BJ (cell line): ENCODE measurements around the gene EPB41L2. TPM values are rescaled to one million over a fixed set of nuclear protein-coding genes. Genes with fewer than 3 reads are reported as not detected.
"Not testable (repeated sequence)": the region's sequence is repeated elsewhere in the genome, so short reads cannot be mapped to it uniquely, and the experiment has no call there.

Experiments used
- CTCF ChIA-PET: fragments of 350-600 bp; formaldehyde crosslinking; extraction: SDS; loops from one replicate; lab custom pipeline; 2021; ENCODE audit warnings: antibody characterized with exemption, inconsistent platforms; lab: Yijun Ruan, JAX
- POLR2A ChIA-PET: fragments of 300-600 bp; sonication (Branson Sonifier 250); formaldehyde crosslinking; extraction: SDS; loops from one replicate; lab custom pipeline; 2021; ENCODE audit warnings: antibody characterized with exemption; lab: Charles Lee
- DNase-seq: peaks from one replicate; pipeline ENCODE4 v3.0.0-alpha.2; 2011; ENCODE audit warnings: low read depth
- H3K27me3 ChIP-seq: 2 replicates; pipeline ENCODE4 v1.6.0; 2011; ENCODE audit warnings: low read length; ENCODE audit not compliant: control insufficient read depth, insufficient read depth
- H3K36me3 ChIP-seq: 2 replicates; pipeline ENCODE4 v1.5.1; 2011; ENCODE audit warnings: low read length; ENCODE audit not compliant: control insufficient read depth, insufficient read depth
- H3K4me3 ChIP-seq: 2 replicates; pipeline ENCODE4 v1.5.1; 2011; ENCODE audit warnings: low read depth, mild to moderate bottlenecking, control low read depth, low read length
- polyA plus RNA-seq: library from polyadenylated mRNA; depleted of rRNA; stranded (reverse); fragments of >200 nt; gene quantifications from 2 replicates; pipeline ENCODE4 v1.2.3, GENCODE V29; 2011
- TF ChIP-seq, protein P1 (sequence below): IDR thresholded peaks from 2 replicates; pipeline ENCODE4 v1.5.1; 2011; ENCODE audit warnings: low read depth, mild to moderate bottlenecking, control low read depth, inconsistent platforms, low read length, moderate library complexity; ENCODE audit not compliant: insufficient read depth

The EPB41L2 gene
- polyA plus RNA-seq, 1 experiment: 24.5 TPM

DNA sequence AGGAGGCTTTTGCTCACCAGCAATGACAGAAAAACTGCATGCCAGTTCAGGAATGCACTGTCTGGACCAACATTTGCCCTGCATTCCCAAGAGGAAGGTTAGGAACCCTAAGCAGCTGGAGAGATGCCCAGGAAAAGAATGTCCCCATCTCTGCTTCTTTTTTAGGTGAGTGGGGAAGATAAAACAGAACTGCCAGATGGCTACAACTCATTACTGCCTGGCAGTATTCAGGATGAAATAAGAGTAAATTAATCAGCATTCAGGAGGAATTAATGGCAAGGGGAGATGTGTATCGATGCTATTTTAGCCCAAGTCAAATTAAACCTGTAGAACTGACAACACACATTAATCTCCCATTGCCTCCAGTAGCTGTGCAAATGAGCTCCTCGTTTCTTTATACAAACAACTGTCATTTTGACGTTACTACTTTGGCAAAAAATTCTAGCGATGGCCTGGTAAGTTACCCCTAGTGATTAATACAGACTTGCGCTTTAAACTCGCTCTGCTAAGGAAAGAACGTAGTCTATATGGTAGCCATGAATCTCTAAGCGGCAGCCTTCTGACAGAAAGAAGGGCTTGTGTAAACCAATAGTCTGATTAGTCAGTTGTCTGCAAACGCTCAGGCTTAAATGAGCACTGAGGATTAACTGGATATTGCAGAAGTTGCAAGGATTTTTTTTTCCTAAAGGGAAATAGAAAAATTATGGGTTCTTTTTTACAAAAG lies 252.6 kb downstream of the EPB41L2 start:
- no peak for DNase-seq
- TF ChIP-seq, protein P1, sequence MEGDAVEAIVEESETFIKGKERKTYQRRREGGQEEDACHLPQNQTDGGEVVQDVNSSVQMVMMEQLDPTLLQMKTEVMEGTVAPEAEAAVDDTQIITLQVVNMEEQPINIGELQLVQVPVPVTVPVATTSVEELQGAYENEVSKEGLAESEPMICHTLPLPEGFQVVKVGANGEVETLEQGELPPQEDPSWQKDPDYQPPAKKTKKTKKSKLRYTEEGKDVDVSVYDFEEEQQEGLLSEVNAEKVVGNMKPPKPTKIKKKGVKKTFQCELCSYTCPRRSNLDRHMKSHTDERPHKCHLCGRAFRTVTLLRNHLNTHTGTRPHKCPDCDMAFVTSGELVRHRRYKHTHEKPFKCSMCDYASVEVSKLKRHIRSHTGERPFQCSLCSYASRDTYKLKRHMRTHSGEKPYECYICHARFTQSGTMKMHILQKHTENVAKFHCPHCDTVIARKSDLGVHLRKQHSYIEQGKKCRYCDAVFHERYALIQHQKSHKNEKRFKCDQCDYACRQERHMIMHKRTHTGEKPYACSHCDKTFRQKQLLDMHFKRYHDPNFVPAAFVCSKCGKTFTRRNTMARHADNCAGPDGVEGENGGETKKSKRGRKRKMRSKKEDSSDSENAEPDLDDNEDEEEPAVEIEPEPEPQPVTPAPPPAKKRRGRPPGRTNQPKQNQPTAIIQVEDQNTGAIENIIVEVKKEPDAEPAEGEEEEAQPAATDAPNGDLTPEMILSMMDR: no peak
- Histone ChIP-seq H3K4me3 (no peak overlapping the region), H3K27me3 (no peaks in the 10 kb centered on the region), H3K36me3 (no peaks in the 10 kb centered on the region)
- POLR2A ChIA-PET: interaction anchor here (0.6 kb wide), 1 partner anchor 336 kb away, joined by 3 read pairs; no protein-coding TSS in a partner anchor
- CTCF ChIA-PET: interaction anchor here (0.8 to 1.6 kb wide), 3 partner anchors 11 to 152 kb away, joined by 3 to 4 read pairs (median 4); no protein-coding TSS in a partner anchor

DNA sequence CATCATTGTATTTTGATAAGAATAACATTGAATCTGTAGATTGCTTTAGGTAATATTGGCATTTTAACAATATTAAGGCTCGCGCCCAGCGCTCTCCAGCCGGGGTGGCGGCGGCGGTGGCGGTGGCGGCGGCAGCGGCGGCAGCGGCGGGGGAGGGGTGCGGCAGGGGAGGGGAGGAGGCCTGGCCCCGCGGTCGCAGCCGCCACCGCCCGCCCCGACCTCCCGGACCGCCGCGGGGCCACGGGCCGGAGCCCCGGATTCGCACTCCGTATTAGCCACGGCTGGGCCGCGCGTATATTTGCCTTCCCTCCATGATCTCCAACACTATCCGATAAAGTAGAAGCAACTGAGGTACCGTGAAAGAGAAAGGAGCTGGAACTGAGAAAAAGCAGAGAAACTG lies 261.7 kb downstream of the EPB41L2 start:
- DNase-seq, H3K27me3 ChIP-seq, H3K36me3 ChIP-seq, H3K4me3 ChIP-seq, POLR2A ChIA-PET, CTCF ChIA-PET: not testable (repeated sequence)

DNA sequence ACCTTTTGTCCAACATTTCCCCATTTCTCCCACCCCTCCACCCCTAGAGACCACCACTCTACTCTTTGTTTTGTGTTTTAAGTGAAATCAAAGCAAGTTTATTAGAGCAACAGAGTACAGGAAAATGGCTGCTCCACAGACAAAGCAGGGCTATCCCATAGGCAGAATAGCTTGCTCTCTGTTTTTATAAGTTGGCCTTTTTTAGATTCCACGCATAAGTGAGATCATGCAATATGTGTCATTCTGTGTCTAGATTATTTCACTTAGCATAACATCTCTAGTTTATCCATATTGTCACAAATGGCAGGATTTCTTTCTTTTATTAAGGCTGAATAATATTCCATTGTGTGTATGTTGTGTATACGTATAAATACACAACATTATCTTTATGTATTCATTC lies 266.0 kb downstream of the EPB41L2 start:
- H3K4me3 ChIP-seq: no peak overlapping the region
- ChIA-PET CTCF (interaction anchor here (1.0 kb wide), 1 partner anchor 14 kb away, joined by 4 read pairs; no protein-coding TSS in a partner anchor), POLR2A (no interaction called here)
- H3K36me3 ChIP-seq: no peaks in the 10 kb centered on the region
- H3K27me3 ChIP-seq: no peaks in the 10 kb centered on the region
- TF ChIP-seq, protein P1: no peak
- no peak for DNase-seq

DNA sequence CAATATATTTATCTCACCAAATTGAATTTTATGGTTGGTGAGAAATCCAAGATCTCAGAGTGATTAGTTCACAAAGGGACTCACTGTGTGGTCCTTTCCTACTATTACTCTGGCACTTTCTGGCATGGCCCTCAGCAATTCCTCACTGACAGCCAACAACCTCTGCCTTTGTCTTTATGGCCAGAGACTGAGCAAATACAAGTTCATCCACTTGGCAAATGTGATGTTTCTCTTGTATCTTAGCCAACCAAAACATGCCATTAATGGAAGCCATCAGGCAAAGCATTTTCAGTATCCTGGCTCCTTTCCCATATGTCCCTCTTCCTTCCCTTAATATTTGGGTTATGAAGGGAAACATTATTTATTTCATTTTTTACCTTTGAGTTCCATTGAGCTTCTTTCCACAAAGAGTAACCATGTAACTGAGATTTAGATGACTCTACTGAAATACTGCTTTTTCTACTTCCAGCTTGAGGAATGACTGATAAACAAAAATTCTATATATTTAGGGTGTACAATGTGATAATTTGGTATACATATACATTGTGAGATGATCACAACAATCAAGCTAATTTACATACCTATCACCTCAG lies 266.6 kb downstream of the EPB41L2 start:
- ChIA-PET POLR2A (no interaction called here), CTCF (interaction anchor here (1.0 kb wide), 1 partner anchor 15 kb away, joined by 4 read pairs; no protein-coding TSS in a partner anchor)
- TF ChIP-seq, protein P1: no peak
- H3K27me3 ChIP-seq: no peaks in the 10 kb centered on the region
- peak; percentile 26 for DNase-seq
- no peak overlapping the region for H3K4me3 ChIP-seq
- H3K36me3 ChIP-seq: no peaks in the 10 kb centered on the region

DNA sequence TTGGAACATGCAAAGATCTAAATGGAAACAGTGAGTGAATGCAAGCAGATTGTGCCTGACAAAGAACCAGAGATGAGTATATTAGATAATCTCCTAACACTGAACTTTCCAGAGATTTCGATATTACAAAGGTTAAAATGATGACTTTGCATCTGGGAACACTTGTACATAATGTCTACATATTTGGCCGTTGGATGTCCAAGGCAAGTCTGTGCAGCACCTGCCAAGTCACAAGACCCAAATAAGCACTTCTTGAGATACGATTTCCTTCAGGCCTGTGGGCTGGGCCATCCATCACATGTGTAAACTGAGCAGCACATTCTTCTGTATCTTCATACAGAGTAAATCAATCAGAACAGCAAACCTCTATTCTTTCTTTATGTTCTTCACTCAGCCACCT lies 268.3 kb downstream of the EPB41L2 start:
- DNase-seq: no peak
- CTCF ChIA-PET: no interaction called here
- POLR2A ChIA-PET: no interaction called here

More for the DNA sequence above, 268.3 kb downstream of the EPB41L2 start:
- TF ChIP-seq, protein P1: no peak
- Histone ChIP-seq H3K36me3 (no peaks in the 10 kb centered on the region), H3K27me3 (no peaks in the 10 kb centered on the region), H3K4me3 (no peak overlapping the region)
